ENCODE measurements around the gene TBXAS1.

Gene TBXAS1

DNA sequence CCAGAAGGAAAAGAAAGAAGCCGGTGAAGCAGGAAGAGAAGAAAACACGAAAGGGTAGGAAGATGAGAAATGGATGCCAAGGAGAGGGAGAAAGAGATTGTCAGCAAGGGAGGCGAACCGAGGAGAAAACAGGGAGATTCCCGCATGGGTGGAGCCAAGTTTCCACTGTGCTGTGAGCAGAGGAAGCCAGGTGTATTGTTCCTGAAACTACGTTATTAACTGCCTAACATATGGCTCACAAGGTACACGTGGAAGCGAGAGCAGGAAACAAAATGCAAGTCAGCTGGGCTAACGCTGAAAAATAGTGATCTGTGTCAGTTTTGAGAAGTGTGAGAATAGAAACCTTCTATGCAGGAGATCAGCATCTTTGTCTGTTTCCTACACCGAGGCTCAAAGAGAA lies 30.8 kb upstream of the TBXAS1 start:
- in situ Hi-C loops (cut with HindIII; ENCODE audit: low sequenced_read_pairs), result no loop called here
- H3K4me3 ChIP-seq (ENCODE audit: low read depth, low read length), result no peak overlapping the region
- no peak for DNase-seq (ENCODE audit: low read depth)
- TF ChIP-seq, protein P1, sequence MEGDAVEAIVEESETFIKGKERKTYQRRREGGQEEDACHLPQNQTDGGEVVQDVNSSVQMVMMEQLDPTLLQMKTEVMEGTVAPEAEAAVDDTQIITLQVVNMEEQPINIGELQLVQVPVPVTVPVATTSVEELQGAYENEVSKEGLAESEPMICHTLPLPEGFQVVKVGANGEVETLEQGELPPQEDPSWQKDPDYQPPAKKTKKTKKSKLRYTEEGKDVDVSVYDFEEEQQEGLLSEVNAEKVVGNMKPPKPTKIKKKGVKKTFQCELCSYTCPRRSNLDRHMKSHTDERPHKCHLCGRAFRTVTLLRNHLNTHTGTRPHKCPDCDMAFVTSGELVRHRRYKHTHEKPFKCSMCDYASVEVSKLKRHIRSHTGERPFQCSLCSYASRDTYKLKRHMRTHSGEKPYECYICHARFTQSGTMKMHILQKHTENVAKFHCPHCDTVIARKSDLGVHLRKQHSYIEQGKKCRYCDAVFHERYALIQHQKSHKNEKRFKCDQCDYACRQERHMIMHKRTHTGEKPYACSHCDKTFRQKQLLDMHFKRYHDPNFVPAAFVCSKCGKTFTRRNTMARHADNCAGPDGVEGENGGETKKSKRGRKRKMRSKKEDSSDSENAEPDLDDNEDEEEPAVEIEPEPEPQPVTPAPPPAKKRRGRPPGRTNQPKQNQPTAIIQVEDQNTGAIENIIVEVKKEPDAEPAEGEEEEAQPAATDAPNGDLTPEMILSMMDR (IDR thresholded peaks at IDR 0.05; ENCODE audit: low read depth, low read length, missing control alignments), result no peak

DNA sequence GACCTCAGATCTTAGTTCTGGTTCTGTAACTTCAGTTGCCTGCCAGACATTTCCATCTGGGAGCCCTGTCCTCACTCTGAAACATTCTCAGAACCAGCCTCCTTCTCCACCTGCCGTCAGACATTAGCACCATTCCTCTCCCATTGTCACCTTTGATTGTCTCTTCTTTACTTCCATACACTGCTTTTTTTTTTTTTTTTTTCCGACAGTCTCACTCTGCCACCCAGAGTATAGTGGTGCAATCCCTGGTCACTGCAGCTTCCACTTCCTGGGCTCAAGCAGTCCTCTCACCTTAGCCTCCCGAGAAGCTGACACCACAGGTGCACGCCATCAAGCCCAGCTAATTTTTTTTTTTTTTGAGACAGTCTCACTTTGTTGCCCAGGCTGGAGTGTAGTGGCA lies 30.2 kb upstream of the TBXAS1 start:
- TF ChIP-seq, protein P1 (IDR thresholded peaks at IDR 0.05; ENCODE audit: low read depth, low read length, missing control alignments), result no peak
- in situ Hi-C loops (cut with HindIII; ENCODE audit: low sequenced_read_pairs), result no loop called here
- no peak overlapping the region for H3K4me3 ChIP-seq (ENCODE audit: low read depth, low read length)
- DNase-seq (ENCODE audit: low read depth), result no peak

DNA sequence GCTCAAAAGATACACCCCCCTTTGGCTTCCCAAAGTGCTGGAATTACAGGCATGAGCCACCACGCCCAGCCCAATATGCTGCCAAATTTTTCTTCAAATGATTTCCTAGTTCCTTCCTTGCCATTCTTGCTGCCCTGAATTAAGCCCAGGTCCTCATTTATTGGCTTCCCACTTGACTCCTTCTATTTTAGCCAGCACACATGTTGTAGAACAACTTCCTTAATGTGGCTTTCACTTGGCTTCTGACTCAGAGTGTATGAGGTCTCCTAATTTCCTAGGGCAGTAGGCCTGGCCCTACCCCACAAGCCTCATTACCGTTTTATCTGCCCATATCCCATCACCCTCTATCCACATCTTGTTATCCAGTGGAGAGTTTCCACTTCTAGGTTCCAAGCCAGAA lies 29.5 kb upstream of the TBXAS1 start:
- TF ChIP-seq, protein P1 (IDR thresholded peaks at IDR 0.05; ENCODE audit: low read depth, low read length, missing control alignments), result no peak
- H3K4me3 ChIP-seq (ENCODE audit: low read depth, low read length), result no peak overlapping the region
- in situ Hi-C loops (cut with HindIII; ENCODE audit: low sequenced_read_pairs), result no loop called here
- no peak for DNase-seq (ENCODE audit: low read depth)

DNA sequence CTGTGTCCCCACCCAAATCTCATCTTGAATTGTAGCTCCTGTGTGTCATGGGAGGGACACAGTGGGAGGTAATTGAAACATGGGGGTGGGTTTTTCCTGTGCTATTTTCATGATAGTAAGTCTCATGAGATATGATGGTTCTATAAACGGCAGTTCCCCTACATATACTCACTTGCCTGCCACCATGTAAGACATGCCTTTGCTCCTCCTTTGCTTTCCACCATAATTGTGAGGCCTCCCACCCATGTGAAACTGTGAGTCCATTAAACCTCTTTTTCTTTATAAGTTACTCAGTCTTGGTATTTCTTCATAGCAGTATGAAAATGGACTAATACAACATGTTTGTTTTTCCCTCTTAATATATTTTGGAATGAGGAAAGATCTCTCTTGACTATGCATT lies 24.5 kb upstream of the TBXAS1 start:
- TF ChIP-seq, protein P1 (IDR thresholded peaks at IDR 0.05; ENCODE audit: low read depth, low read length, missing control alignments), result no peak
- in situ Hi-C loops (cut with HindIII; ENCODE audit: low sequenced_read_pairs), result no loop called here
- no peak overlapping the region for H3K4me3 ChIP-seq (ENCODE audit: low read depth, low read length)
- no peak for DNase-seq (ENCODE audit: low read depth)

DNA sequence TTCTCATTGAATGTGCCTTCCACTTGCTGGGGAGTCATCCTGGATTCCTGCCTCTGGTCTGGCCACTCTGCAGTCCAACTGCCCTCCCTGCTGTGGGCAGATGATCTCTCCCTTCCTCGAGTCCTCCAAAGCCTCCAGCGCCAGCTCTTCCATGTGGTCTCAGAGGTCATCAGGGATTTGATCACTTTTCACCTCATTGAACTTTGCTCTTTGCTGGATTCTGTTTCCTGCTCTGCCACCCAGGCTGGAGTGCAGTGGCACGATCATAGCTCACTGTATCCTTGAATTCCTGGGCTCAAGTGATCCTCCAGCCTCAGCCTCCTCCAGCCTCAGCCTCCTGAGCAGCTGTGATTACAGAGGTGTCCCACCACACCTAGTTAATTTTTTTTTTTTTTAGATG lies 22.1 kb upstream of the TBXAS1 start:
- TF ChIP-seq, protein P1 (IDR thresholded peaks at IDR 0.05; ENCODE audit: low read depth, low read length, missing control alignments), result no peak
- in situ Hi-C loops (cut with HindIII; ENCODE audit: low sequenced_read_pairs), result no loop called here
- H3K4me3 ChIP-seq (ENCODE audit: low read depth, low read length), result no peak overlapping the region
- no peak for DNase-seq (ENCODE audit: low read depth)

DNA sequence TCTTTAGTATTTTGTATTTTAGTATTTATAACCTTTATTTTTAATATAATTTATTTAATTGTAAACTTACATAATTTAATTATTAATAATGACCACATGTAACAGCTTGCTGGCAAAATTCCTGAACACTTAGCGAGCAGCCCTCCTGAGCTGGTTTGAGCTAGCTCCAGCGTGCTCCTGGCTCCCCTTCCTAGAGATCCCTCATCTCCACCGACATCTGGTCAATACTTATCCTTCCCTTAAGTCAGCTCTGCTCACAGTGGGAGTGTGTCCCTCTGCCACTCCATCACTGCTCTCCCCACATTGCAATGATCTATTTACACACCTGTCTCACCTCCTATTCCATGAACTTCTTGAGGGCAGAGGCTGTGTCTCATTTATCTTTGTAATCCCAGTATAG lies 20.6 kb upstream of the TBXAS1 start:
- H3K4me3 ChIP-seq (ENCODE audit: low read depth, low read length), result no peak overlapping the region
- in situ Hi-C loops (cut with HindIII; ENCODE audit: low sequenced_read_pairs), result no loop called here
- no peak for DNase-seq (ENCODE audit: low read depth)
- TF ChIP-seq, protein P1 (IDR thresholded peaks at IDR 0.05; ENCODE audit: low read depth, low read length, missing control alignments), result no peak
